ENCODE results near the gene KLF8. TPM values are rescaled to one million over a fixed set of nuclear protein-coding genes. Genes with fewer than 3 reads are reported as not detected.
A peak's percentile ranks its signal among the peaks of the same experiment; 100 is the strongest.

KLF8 gene
- total and polyA plus RNA-seq, 9 of the 15 experiments (the other 6 are each of a cell fraction or from before 2014, with no cell fraction given): 0.01 to 0.10 (median 0.04) TPM; not detected in 3

DNA sequence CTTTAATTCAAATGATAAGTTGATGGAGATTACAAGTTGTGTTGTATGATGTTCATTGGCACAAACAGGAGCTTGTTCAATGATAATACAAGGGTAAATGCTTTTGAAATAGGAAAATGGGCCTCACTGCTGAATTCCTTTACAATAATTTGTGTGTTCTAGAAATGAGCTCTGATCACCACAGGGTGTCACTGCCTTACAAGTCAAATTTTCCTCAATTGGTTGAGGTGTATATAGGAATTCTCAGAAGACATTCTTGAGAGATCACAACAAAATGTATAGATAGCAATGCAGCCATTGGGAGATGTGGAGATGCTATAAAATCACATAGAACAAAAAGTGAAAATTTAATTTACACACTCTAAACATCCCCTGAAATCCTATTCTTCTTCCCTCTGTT is 49.6 kb downstream of the KLF8 start:
- Histone ChIP-seq H3K27ac (ENCODE audit: extremely low read depth, low read depth, low read length) (no peak overlapping the region), H3K27me3 (ENCODE audit: control insufficient read depth in 2 of 2, insufficient read depth in 2 of 2, low read length in 2 of 2) (no peaks in the 10 kb centered on the region), H3K9ac (ENCODE audit: insufficient read depth in 1 of 2, low read depth in 2 of 2, low read length in 2 of 2) (no peak overlapping the region), H3K79me2 (ENCODE audit: control insufficient read depth, insufficient read depth, low read length) (no peaks in the 10 kb centered on the region), H3K9me3 (replicated peaks; ENCODE audit: control insufficient read depth, insufficient read depth, low read depth, low read length) (no peaks in the 10 kb centered on the region), H3K36me3 (ENCODE audit: control insufficient read depth, insufficient read depth, low read length) (no peaks in the 10 kb centered on the region), H3K9me1 (ENCODE audit: control insufficient read depth, insufficient read depth, low read length) (no peaks in the 10 kb centered on the region), H2AFZ (ENCODE audit: low read depth, low read length) (no peak overlapping the region), H3K4me1 (replicated peaks in 1 of 2; ENCODE audit: control insufficient read depth in 2 of 2, insufficient read depth in 2 of 2, low read length in 2 of 2) (no peaks in the 10 kb centered on the region), H3K4me2 (ENCODE audit: insufficient read depth, low read length) (no peak overlapping the region), H3K4me3 (no peak overlapping the region), H4K20me1 (replicated peaks; ENCODE audit: control insufficient read depth, insufficient read depth, low read length) (no peaks in the 10 kb centered on the region)
- CTCF ChIA-PET (ENCODE audit: low intra/inter-chr PET ratio): interaction anchor here (0.7 kb wide), 1 partner anchor 451 kb away, joined by 3 read pairs; no protein-coding TSS in a partner anchor
- intact Hi-C loops (cut with micrococcal nuclease) (loop anchor here (1.0 kb wide), 1 partner anchor 445 kb away; no protein-coding TSS in a partner anchor), in situ Hi-C loops (cut with MboI) (loop anchor here (25.0 kb wide), 1 partner anchor 431 kb away; no protein-coding TSS in a partner anchor)
- POLR2A ChIA-PET: no interaction called here
- peak in 1 of 4 experiments; percentile 14 for DNase-seq (ENCODE audit: extremely low read depth in 1 of 4, low spot score in 3 of 4)
- no peak for ATAC-seq
- no TSS peak for BruUV-seq (replicated peaks)
- no peak for FAIRE-seq
- no peak for TF ChIP-seq ILF3 (IDR thresholded peaks at IDR 0.05; ENCODE audit: borderline replicate concordance)
- TF ChIP-seq NR2C1 (IDR thresholded peaks at IDR 0.05): no peak
- TF ChIP-seq NR2C1 (tag; IDR thresholded peaks at IDR 0.05): no peak
- TF ChIP-seq PURB (CRISPR knock-in tag; IDR thresholded peaks at IDR 0.05; ENCODE audit: low read depth): no peak
- no peak for TF ChIP-seq ESRRB (CRISPR knock-in tag; IDR thresholded peaks at IDR 0.05; ENCODE audit: borderline replicate concordance)
- TF ChIP-seq DDX20 (tag; IDR thresholded peaks at IDR 0.05; ENCODE audit: low read depth): no peak
- TF ChIP-seq, protein P1, sequence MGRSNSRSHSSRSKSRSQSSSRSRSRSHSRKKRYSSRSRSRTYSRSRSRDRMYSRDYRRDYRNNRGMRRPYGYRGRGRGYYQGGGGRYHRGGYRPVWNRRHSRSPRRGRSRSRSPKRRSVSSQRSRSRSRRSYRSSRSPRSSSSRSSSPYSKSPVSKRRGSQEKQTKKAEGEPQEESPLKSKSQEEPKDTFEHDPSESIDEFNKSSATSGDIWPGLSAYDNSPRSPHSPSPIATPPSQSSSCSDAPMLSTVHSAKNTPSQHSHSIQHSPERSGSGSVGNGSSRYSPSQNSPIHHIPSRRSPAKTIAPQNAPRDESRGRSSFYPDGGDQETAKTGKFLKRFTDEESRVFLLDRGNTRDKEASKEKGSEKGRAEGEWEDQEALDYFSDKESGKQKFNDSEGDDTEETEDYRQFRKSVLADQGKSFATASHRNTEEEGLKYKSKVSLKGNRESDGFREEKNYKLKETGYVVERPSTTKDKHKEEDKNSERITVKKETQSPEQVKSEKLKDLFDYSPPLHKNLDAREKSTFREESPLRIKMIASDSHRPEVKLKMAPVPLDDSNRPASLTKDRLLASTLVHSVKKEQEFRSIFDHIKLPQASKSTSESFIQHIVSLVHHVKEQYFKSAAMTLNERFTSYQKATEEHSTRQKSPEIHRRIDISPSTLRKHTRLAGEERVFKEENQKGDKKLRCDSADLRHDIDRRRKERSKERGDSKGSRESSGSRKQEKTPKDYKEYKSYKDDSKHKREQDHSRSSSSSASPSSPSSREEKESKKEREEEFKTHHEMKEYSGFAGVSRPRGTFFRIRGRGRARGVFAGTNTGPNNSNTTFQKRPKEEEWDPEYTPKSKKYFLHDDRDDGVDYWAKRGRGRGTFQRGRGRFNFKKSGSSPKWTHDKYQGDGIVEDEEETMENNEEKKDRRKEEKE (IDR thresholded peaks at IDR 0.05; ENCODE audit: borderline replicate concordance in 1 of 2, control insufficient read depth in 1 of 2, low read depth in 2 of 2, low read length in 1 of 2): no peak
- TF ChIP-seq, protein P2, sequence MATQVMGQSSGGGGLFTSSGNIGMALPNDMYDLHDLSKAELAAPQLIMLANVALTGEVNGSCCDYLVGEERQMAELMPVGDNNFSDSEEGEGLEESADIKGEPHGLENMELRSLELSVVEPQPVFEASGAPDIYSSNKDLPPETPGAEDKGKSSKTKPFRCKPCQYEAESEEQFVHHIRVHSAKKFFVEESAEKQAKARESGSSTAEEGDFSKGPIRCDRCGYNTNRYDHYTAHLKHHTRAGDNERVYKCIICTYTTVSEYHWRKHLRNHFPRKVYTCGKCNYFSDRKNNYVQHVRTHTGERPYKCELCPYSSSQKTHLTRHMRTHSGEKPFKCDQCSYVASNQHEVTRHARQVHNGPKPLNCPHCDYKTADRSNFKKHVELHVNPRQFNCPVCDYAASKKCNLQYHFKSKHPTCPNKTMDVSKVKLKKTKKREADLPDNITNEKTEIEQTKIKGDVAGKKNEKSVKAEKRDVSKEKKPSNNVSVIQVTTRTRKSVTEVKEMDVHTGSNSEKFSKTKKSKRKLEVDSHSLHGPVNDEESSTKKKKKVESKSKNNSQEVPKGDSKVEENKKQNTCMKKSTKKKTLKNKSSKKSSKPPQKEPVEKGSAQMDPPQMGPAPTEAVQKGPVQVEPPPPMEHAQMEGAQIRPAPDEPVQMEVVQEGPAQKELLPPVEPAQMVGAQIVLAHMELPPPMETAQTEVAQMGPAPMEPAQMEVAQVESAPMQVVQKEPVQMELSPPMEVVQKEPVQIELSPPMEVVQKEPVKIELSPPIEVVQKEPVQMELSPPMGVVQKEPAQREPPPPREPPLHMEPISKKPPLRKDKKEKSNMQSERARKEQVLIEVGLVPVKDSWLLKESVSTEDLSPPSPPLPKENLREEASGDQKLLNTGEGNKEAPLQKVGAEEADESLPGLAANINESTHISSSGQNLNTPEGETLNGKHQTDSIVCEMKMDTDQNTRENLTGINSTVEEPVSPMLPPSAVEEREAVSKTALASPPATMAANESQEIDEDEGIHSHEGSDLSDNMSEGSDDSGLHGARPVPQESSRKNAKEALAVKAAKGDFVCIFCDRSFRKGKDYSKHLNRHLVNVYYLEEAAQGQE (IDR thresholded peaks at IDR 0.05; ENCODE audit: borderline replicate concordance): peak; percentile 37; the same call in 1 of the 2 replicates
- TF ChIP-seq, protein P2 (CRISPR knock-in tag; IDR thresholded peaks at IDR 0.05; ENCODE audit: low read depth): no peak
- no peak for TF ChIP-seq PPARD (CRISPR knock-in tag; IDR thresholded peaks at IDR 0.05)
- no peak for TF ChIP-seq BCOR (IDR thresholded peaks at IDR 0.05)
